GM21381 (cell line): ENCODE data around the gene CD79B.

Source experiments
- ATAC-seq: cut with Tn5 transposase; IDR thresholded peaks from one replicate; pipeline ENCODE4 v1.9.1; 2021; ENCODE audit warnings: mild to moderate bottlenecking, moderate library complexity; ENCODE audit not compliant: unreplicated experiment

Gene CD79B

DNA sequence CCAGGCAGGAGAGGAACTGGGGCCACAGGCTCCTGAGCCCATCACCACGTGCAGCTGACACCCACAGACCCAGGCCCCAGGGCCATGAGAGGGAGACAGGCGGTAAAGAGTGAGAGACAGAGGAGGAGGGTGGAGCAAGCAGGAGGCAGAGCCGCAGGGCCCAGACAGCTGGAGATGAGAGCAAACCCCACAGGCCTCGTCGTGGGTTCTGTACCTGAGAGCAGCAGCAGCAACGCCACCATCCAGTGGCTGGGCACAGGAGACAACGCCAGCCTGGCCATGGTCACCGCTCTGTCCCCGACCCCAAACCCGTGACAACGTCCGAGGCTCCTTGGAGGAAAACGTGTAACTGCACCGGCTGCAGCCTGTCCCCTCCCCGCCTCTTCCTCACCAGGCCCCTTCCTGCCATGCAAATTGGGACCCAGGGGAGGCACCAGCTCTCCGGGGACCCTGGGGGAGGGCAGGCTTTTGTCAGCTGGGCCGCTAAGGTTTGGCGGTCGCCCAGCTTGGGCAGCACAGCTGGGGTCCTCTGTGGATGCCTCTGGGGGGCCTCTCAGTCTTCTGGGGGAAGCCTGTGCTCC lies at the start of gene CD79B:
Gene CD79B (minus strand): TSS at position 351 of the 581 bp plus-strand sequence. CDS start 70 bp downstream, at position 281.
- peak; percentile 74 for ATAC-seq

- no peak for ATAC-seq
These were observed 46.4 kb upstream of the CD79B start for GRCh38 chr17:63978272-63979200.

- ATAC-seq = no peak
These were observed 44.6 kb upstream of the CD79B start for GRCh38 chr17:63976702-63977101.

GRCh38 chr17:63975541-63976092 lies 43.5 kb upstream of the CD79B start:
- no peak for ATAC-seq

DNA sequence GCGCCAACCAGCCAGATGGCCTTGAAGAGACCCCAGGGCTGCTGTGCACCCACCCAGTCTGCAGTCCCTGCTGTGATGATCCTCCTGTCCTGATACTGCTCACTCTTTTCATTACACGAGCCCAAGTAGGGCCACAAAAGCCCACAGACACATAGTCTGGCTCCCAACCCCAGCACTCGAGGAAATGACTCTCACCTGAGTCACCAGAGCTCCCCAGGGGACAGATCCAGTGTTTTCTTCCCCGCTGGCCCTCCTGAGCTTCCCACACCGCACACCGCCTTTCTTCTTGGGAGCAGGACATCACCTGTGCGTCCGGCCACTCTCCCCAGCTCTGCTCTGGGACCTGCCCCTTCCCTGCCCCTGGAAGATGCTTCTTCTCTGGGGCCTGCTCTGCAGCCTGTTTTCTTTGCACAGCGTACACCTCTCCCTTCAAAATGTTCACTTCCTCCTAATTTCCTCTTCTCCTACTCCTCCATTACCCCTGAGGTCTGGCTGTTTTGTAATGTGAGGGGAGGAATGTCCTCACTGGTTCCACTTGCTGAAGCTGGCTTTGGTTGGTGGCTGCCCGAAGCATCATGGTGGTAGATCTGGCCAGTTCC lies 42.6 kb upstream of the CD79B start:
- ATAC-seq = no peak

GRCh38 chr17:63973930-63974593 lies 41.9 kb upstream of the CD79B start:
- ATAC-seq = no peak

- no peak for ATAC-seq
These were observed 41.1 kb upstream of the CD79B start for GRCh38 chr17:63973247-63973646.

GRCh38 chr17:63972796-63973195 lies 40.7 kb upstream of the CD79B start, which contains the start of gene SCN4A:
Gene SCN4A, minus strand, starts transcription at chr17:63972918. Its CDS starts 77 bp downstream, at chr17:63972841.
- ATAC-seq = no peak

GRCh38 chr17:63969278-63969677 lies 37.1 kb upstream of the CD79B start:
- no peak for ATAC-seq

DNA sequence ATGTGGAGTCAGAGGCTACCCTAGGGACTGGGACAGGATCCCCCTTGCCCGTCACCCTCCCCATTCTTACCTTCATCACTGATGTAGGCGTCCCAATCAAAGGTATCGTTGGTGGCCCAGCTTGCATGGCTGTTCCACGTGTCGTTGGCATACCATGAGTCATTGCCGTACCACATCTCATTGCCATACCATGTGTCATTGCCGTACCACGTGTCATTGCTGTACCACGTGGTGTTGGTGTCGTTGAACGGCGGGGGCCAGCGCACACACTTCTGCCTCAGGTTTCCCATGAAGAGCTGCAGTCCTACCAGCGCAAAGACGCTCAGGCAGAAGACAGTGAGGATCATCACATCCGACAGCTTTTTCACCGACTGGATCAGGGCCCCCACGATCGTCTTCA lies 35.8 kb upstream of the CD79B start:
- no peak for ATAC-seq

DNA sequence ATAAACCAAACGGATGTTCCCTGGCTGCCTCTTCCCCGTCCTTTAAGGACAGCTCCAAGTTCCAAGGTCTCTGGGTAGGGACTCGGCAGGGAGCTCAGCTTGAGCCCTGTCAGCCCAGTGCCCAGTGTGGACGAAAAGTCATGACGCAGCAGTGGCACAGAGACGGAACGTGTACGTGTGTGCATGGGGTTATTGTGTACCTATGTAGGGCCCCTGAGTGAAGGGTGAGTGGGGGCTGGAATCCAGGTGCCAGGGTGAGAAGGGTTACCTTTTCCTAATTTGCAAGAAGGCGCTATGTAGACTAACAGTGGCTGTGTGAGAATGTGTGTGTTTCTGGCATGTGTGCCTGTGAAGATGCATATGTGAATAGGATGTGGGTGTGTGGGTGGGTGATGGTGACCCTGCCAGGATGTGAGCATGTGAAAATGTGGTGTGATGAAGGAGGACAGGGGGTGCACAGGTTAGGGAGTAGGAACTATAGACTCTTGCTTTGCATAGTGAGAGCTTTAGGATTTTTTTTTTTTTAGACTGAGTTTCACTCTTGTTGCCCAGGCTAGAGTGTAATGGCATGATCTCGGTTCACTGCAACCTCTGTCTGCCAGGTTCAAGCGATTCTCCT lies 34.6 kb upstream of the CD79B start:
- no peak for ATAC-seq

GRCh38 chr17:63963123-63963522 lies 31.0 kb upstream of the CD79B start:
- ATAC-seq = no peak

DNA sequence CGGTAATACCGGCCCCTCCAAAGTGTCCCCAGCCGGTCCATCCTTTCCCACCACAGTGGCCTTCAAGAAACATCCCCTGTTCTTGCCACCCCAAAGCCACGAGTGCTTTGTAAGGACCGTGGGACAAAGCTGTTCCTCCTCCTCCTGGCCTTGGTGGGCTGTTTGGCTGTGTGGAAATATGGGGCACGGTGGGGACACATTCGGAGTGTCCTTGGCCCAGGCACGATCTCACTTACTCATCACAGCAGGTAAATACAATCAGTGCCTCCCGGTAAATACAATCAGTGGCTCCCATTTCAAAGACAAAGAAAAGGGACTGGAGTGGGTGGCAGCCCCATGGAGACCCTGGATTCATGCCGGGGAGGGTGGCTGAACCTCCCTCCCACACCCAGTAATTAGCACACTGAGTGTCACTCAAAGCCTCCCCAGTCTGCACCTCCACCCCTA lies 30.2 kb upstream of the CD79B start:
- ATAC-seq = no peak

GRCh38 chr17:63961355-63962212 lies 29.5 kb upstream of the CD79B start:
- ATAC-seq = no peak

- no peak for ATAC-seq
These were observed 28.3 kb upstream of the CD79B start for GRCh38 chr17:63960430-63960829.

DNA sequence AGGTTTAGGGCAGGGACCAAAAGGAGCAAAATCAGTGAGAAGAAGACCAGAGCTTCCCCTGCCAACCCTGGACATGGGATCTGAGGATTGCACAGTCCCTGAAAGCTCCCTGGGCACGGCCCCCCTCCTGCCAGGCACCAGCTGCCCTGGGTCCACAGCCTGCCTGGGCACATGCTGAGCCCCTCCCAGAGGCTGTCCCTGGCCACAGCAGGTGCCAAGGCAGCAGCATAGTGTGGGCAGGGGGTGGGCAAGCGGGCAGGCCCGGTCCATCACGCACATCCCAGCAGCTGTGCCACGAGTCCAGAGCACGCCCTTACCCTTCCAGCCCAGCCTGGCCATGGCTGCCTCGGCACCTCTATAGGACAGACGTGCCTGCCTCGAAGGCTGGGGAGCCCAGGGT lies 27.9 kb upstream of the CD79B start:
- ATAC-seq = no peak

GRCh38 chr17:63956296-63956920 lies 24.3 kb upstream of the CD79B start:
- no peak for ATAC-seq

- ATAC-seq = no peak
These were observed 23.7 kb upstream of the CD79B start for GRCh38 chr17:63955791-63956190.

DNA sequence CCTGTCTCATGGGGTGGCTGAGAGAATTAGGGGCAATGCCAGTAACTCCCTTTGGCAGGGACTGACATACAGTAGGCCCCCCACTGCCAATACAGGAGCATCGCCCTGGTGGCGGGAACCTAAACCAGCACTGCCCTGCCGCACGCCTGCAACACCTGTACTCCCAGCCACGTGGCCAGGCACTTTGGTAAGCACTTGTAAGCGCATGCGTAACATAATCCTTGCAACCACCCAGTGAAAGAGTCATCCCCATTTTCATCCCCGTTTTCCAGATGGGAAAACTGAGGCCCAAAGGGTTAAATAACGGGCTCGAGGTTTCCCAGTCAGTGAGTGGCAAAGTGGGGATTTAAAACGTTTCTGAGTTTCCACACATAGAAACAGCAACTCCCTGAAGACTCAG lies 23.1 kb upstream of the CD79B start:
- no peak for ATAC-seq
